Hepatocyte (in vitro differentiated cells): Measurements from ENCODE around the gene EPHA1. TPM values are rescaled to one million over a fixed set of nuclear protein-coding genes. Genes with fewer than 3 reads are reported as not detected.

Source experiments
- DNase-seq: peaks from one replicate; pipeline ENCODE4 v3.0.0-alpha.2; 2016; ENCODE audit warnings: low spot score
- H2AFZ ChIP-seq: fragments of 200-600 bp; sonication (generic); 2 replicates; pipeline ENCODE4 v1.6.0; 2016; ENCODE audit warnings: antibody characterized with exemption, mild to moderate bottlenecking
- H3K27ac ChIP-seq: fragments of 200-600 bp; sonication (generic); 2 replicates; pipeline ENCODE4 v1.5.1; 2016; ENCODE audit warnings: mild to moderate bottlenecking
- H3K27me3 ChIP-seq: fragments of 200-600 bp; sonication (generic); 2 replicates; pipeline ENCODE4 v1.6.1; 2016
- H3K36me3 ChIP-seq: fragments of 200-600 bp; sonication (generic); replicated peaks from 2 replicates; pipeline ENCODE4 v1.5.1; 2016; ENCODE audit warnings: low read depth; ENCODE audit not compliant: insufficient read depth
- H3K4me1 ChIP-seq: fragments of 200-600 bp; sonication (generic); 2 replicates; pipeline ENCODE4 v1.5.1; 2016; ENCODE audit warnings: mild to moderate bottlenecking, moderate library complexity; ENCODE audit not compliant: insufficient read depth
- H3K4me2 ChIP-seq: fragments of 200-600 bp; sonication (generic); 2 replicates; pipeline ENCODE4 v1.6.0; 2016
- H3K4me3 ChIP-seq: fragments of 200-600 bp; sonication (generic); 2 replicates; pipeline ENCODE4 v1.5.1; 2016; ENCODE audit warnings: mild to moderate bottlenecking
- H3K79me2 ChIP-seq: fragments of 200-600 bp; sonication (generic); 2 replicates; pipeline ENCODE4 v1.6.0; 2017; ENCODE audit warnings: mild to moderate bottlenecking
- H3K9me2 ChIP-seq: fragments of 200-600 bp; sonication (generic); replicated peaks from 2 replicates; pipeline ENCODE4 v1.6.0; 2017; ENCODE audit warnings: mild to moderate bottlenecking; ENCODE audit not compliant: insufficient read depth
- H3K9me3 ChIP-seq: fragments of 200-600 bp; sonication (generic); 2 replicates; pipeline ENCODE4 v1.5.1; 2016; ENCODE audit warnings: low read depth, mild to moderate bottlenecking
- H4K20me1 ChIP-seq: fragments of 200-600 bp; sonication (generic); 2 replicates; pipeline ENCODE4 v1.6.0; 2016; ENCODE audit warnings: mild to moderate bottlenecking; ENCODE audit not compliant: insufficient read depth, poor library complexity, severe bottlenecking
- EZH2 ChIP-seq: fragments of 200-600 bp; sonication (generic); IDR thresholded peaks from 2 replicates; pipeline ENCODE4 v1.6.1; 2016; ENCODE audit warnings: antibody characterized with exemption, mild to moderate bottlenecking, borderline replicate concordance
- EZH2phosphoT487 ChIP-seq: fragments of 200-600 bp; sonication (generic); IDR thresholded peaks from one replicate; pipeline ENCODE4 v1.6.1; 2018; ENCODE audit warnings: antibody characterized with exemption, mild to moderate bottlenecking, low read depth, moderate library complexity; ENCODE audit not compliant: unreplicated experiment, severe bottlenecking
- WGBS: methylation state at CpG from one replicate; pipeline ENCODE4 v1.1.6; 2016; ENCODE audit warnings: low lambda C conversion rate; ENCODE audit errors: missing lambda C conversion rate; 5-methylcytosine and 5-hydroxymethylcytosine counted together
- polyA plus RNA-seq: library from polyadenylated mRNA; unstranded; fragments of >200 nt; fragmentation: Nextera tagmentation; extraction: Ambion mirVana; gene quantifications from 2 replicates; pipeline ENCODE4 v1.2.1, GENCODE V29; 2016
- total RNA-seq: library from RNA; depleted of rRNA; stranded (reverse); fragments of >200 nt; gene quantifications from 2 replicates; pipeline ENCODE4 v1.2.3, GENCODE V29; 2014
- TF ChIP-seq, protein P1 (sequence below): fragments of 200-600 bp; sonication (generic); IDR thresholded peaks from 2 replicates; pipeline ENCODE4 v1.5.1; 2016; ENCODE audit warnings: antibody characterized with exemption, mild to moderate bottlenecking; ENCODE audit not compliant: poor library complexity

Gene EPHA1
- total and polyA plus RNA-seq, 2 experiments from 2014 or later: 34.2 to 42.9 TPM

DNA sequence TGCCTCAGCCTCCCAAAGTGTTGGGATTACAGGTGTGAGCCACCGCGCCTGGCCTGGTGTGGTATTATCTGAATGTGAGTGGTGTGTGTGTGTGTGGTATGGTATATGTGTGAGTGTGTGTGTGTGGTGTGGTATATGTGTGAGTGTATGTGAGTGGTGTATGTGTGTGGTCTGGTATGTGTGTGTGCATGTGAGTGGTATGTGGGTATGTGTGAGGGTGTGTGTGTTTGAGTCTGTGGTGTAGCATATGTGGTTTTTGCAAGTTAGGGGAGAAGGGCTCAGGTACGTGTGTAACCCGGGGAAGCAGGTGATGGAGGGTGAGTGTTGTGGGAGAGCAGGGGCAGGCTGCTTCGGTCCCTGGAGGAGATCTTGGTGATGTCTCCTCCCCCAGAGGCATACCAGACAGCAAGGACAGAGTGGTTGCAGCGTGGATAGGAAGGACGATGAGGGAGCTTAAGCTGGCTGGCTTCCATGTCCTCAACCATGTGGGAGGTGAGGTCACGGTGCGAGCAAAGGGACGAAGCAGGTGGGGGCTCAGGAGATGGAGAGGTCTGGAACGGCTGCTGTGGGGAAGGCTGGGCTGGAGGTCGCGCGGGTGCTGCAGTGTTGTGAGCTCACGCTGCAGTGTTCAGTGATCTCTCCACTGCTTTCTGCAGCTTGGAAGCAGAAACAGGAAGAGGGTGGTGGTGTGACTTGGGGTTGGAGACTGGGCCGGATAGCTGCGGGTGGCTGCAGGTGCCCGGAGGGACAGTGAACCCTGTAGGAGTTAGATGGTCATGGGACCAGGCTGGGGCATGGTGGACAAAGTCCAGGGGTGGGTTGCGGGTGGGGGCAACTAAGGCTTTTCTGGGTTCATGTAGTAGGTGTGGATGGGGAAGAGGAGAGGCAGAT is 22.5 kb downstream of the EPHA1 start:
- Histone ChIP-seq H3K79me2 (peaks cover 46% of the 10 kb centered on the region), H3K4me3 (no peak overlapping the region)
- no peak for DNase-seq

DNA sequence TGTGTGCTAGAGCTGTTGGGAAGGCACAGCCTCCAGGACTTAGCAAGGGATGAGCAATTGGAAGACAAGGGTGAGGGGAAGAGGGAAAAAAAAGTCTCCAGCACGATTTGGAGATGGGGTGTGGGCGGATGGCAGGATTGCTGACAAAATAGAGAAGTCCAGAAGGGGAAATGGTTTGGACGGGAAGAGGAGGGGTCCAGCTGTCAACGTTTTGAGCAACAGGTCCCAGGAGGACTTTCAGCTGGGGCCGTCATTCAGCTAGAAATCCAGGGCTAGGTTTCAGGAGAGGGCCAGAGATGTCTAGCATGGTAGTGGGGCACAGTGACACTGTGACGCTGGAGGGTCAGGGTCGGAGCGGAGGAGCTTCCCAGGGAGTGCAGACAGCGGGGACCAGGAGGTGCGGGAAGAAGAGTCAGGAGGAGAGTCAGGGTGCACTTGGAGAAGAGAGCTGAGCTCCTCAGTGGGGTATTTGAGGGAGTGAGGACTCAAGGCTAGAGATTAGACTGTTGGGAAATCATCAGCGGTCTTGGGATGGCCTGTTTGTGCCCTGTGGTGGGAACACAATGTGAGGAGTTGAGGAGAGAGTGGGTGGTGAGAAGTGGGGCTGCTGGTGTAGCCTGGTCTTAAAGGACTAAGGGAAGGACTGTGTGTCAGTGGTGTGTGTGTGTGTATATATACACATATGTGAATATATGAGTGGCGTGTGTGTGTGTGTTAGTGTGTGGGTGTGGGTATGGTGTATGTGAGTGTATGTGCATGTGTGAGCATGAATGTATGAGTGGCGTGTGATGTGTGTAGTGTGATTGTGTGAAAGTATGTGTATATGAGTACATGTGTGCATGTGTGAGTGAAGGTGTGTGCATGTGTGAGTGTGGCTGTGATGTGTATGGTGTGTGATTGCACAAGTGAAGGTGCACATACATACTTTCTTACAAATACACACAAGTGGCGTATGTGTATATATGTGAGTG is 23.7 kb downstream of the EPHA1 start:
- H3K4me3 ChIP-seq: no peak overlapping the region
- TF ChIP-seq EZH2phosphoT487 (no peak), EZH2 (no peak)
- TF ChIP-seq, protein P1, sequence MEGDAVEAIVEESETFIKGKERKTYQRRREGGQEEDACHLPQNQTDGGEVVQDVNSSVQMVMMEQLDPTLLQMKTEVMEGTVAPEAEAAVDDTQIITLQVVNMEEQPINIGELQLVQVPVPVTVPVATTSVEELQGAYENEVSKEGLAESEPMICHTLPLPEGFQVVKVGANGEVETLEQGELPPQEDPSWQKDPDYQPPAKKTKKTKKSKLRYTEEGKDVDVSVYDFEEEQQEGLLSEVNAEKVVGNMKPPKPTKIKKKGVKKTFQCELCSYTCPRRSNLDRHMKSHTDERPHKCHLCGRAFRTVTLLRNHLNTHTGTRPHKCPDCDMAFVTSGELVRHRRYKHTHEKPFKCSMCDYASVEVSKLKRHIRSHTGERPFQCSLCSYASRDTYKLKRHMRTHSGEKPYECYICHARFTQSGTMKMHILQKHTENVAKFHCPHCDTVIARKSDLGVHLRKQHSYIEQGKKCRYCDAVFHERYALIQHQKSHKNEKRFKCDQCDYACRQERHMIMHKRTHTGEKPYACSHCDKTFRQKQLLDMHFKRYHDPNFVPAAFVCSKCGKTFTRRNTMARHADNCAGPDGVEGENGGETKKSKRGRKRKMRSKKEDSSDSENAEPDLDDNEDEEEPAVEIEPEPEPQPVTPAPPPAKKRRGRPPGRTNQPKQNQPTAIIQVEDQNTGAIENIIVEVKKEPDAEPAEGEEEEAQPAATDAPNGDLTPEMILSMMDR: no peak
- no peaks in the 10 kb centered on the region for H3K36me3 ChIP-seq
- no peaks in the 10 kb centered on the region for H3K9me2 ChIP-seq
- peak overlapping the region; percentile 89 for H3K4me2 ChIP-seq
- peaks cover 46% of the 10 kb centered on the region for H3K79me2 ChIP-seq
- H2AFZ ChIP-seq: no peak overlapping the region
- H4K20me1 ChIP-seq: peaks cover 59% of the 10 kb centered on the region
- H3K4me1 ChIP-seq: peaks cover 37% of the 10 kb centered on the region
- no peaks in the 10 kb centered on the region for H3K9me3 ChIP-seq
- H3K27me3 ChIP-seq: no peaks in the 10 kb centered on the region
- H3K27ac ChIP-seq: no peak overlapping the region
- 86% methylated on average over 14 of the region's 14 CpGs for WGBS
- no peak for DNase-seq

More for the DNA sequence above, 22.5 kb downstream of the EPHA1 start:
- H2AFZ ChIP-seq: no peak overlapping the region
- H3K4me1 ChIP-seq: peaks cover 37% of the 10 kb centered on the region
- H3K4me2 ChIP-seq: peak overlapping the region; percentile 25
- peaks cover 59% of the 10 kb centered on the region for H4K20me1 ChIP-seq
- 85% methylated on average over 18 of the region's 19 CpGs for WGBS
- H3K9me3 ChIP-seq: no peaks in the 10 kb centered on the region
- no peaks in the 10 kb centered on the region for H3K9me2 ChIP-seq
- no peaks in the 10 kb centered on the region for H3K36me3 ChIP-seq
- H3K27me3 ChIP-seq: no peaks in the 10 kb centered on the region
- TF ChIP-seq, protein P1: no peak
- TF ChIP-seq EZH2 (no peak), EZH2phosphoT487 (no peak)
- H3K27ac ChIP-seq: no peak overlapping the region

DNA sequence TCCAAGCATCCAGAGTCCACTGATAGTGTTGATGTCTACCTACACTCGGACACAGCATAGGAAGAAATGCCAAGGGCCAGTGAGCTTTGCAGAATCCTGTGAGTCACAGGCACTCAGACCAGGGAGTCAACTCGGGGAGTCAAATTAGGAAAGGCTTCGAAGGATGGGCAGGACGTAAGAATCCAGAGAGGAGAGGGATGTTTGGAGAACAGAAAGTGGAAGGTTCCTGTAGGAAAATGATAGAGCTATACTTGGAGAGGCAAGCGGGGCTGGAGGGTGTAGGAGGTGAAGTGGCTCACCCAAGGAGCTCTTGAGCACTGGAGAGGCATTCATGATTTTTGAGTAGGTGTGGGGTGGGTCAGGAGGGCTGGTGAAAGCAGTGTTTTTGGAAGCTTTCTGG is 24.5 kb downstream of the EPHA1 start:
- Histone ChIP-seq H3K4me2 (peak overlapping the region; percentile 89), H2AFZ (no peak overlapping the region), H3K27ac (no peak overlapping the region), H4K20me1 (peaks cover 59% of the 10 kb centered on the region), H3K9me2 (no peaks in the 10 kb centered on the region), H3K4me3 (no peak overlapping the region), H3K27me3 (no peaks in the 10 kb centered on the region), H3K79me2 (peaks cover 50% of the 10 kb centered on the region), H3K36me3 (no peaks in the 10 kb centered on the region), H3K4me1 (peaks cover 45% of the 10 kb centered on the region), H3K9me3 (no peaks in the 10 kb centered on the region)
- no peak for DNase-seq
- 87% methylated on average over 5 of the region's 5 CpGs for WGBS
- TF ChIP-seq EZH2 (no peak), EZH2phosphoT487 (no peak)
- TF ChIP-seq, protein P1: no peak
